Inferior parietal cortex (tissue), 1 donor: ENCODE data around the gene OR51A4.
"Not testable (repeated sequence)": the region's sequence is repeated elsewhere in the genome, so short reads cannot be mapped to it uniquely, and the experiment has no call there.

Source experiments
- DNase-seq: peaks from one replicate; pipeline ENCODE4 v3.0.0-alpha.2; 2016; ENCODE audit errors: extremely low spot score

Gene OR51A4

GRCh38 chr11:4947505-4947904 is at the start of gene OR51A4:
OR51A4 (minus strand) TSS chr11:4947605; CDS start chr11:4947100, 505 bp downstream.
- DNase-seq, result no peak

GRCh38 chr11:4994551-4994950 is 47.1 kb upstream of the OR51A4 start, which contains the start of gene OR51L1:
OR51L1 (plus strand) TSS chr11:4994851; CDS start chr11:4998983, 4,132 bp downstream.
- no peak for DNase-seq

- no peak for DNase-seq
Observed at GRCh38 chr11:4991060-4991459, 43.7 kb upstream of the OR51A4 start.

GRCh38 chr11:4983841-4984240 is 36.4 kb upstream of the OR51A4 start:
- DNase-seq, result no peak

GRCh38 chr11:4982678-4983077 is 35.3 kb upstream of the OR51A4 start:
- no peak for DNase-seq

GRCh38 chr11:4979036-4979435 is 31.6 kb upstream of the OR51A4 start:
- DNase-seq, result no peak

- no peak for DNase-seq
Observed at GRCh38 chr11:4975436-4975835, 28.0 kb upstream of the OR51A4 start.

- DNase-seq, result no peak
Observed at GRCh38 chr11:4962816-4963215, 15.4 kb upstream of the OR51A4 start.

GRCh38 chr11:4960877-4961276 is 13.5 kb upstream of the OR51A4 start:
- DNase-seq, result no peak

GRCh38 chr11:4957396-4957795 is 10.0 kb upstream of the OR51A4 start:
- DNase-seq, result no peak

GRCh38 chr11:4955613-4956012 is 8.2 kb upstream of the OR51A4 start, which contains the start of gene OR51A2:
OR51A2 (minus strand) TSS chr11:4955713; CDS start chr11:4955713, 0 bp downstream.
- DNase-seq, result not testable (repeated sequence)

- DNase-seq, result no peak
Observed at GRCh38 chr11:4936745-4937144, 10.7 kb downstream of the OR51A4 start.

GRCh38 chr11:4932751-4933150 is 14.7 kb downstream of the OR51A4 start:
- no peak for DNase-seq

- no peak for DNase-seq
Observed at GRCh38 chr11:4926608-4927007, 20.8 kb downstream of the OR51A4 start.

- no peak for DNase-seq
Observed at GRCh38 chr11:4924239-4924638, 23.2 kb downstream of the OR51A4 start, which contains the start of gene OR51G1. OR51G1 (minus strand) TSS chr11:4924339; CDS start chr11:4924339, 0 bp downstream.

- no peak for DNase-seq
Observed at GRCh38 chr11:4922304-4922703, 25.1 kb downstream of the OR51A4 start.

- no peak for DNase-seq
Observed at GRCh38 chr11:4921796-4922195, 25.6 kb downstream of the OR51A4 start.

GRCh38 chr11:4919250-4919649 is 28.2 kb downstream of the OR51A4 start, which contains the start of gene OR51G2:
OR51G2 (minus strand) TSS chr11:4919350; CDS start chr11:4915663, 3,687 bp downstream.
- no peak for DNase-seq

- no peak for DNase-seq
Observed at GRCh38 chr11:4916581-4916980, 30.8 kb downstream of the OR51A4 start.

GRCh38 chr11:4903484-4903883 is 43.9 kb downstream of the OR51A4 start, which contains the start of gene OR51A7:
OR51A7 (plus strand) TSS chr11:4903783; CDS start chr11:4907370, 3,587 bp downstream.
- no peak for DNase-seq
